ENCODE results near the gene LGR6. TPM values are rescaled to one million over a fixed set of nuclear protein-coding genes. Genes with fewer than 3 reads are reported as not detected.

The LGR6 gene
- total and polyA plus RNA-seq, 10 of the 15 experiments (the other 5 are each of a cell fraction or from before 2014, with no cell fraction given) = not detected

GRCh38 chr1:202161151-202162046, 32.2 kb upstream of the LGR6 start (continued):
- no peak for TF ChIP-seq E4F1 (IDR thresholded peaks at IDR 0.05; ENCODE audit: borderline replicate concordance, partially characterized antibody)

DNA sequence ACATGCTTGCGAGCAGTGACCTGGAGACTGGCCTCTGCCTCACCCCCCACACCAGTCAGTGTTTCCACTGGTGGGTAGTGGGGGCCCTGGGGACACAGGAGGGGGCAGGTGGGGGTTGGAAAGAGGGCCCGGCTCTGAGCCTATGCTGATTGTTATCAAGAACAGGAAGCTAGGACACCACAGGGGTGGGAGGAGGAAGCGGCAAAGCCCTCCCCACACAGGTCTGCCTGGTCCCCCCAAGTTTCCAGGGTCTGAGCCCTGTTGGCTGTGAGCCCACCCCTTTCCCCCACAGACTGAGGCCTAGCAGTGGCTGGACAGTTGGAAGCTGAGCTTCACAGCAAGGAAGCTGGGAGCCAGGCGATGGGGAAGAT, 31.6 kb upstream of the LGR6 start:
- Histone ChIP-seq H4K20me1 (ENCODE audit: control insufficient read depth, insufficient read depth) (no peaks in the 10 kb centered on the region), H3K9me3 (replicated peaks; ENCODE audit: control insufficient read depth, insufficient read depth, low read length) (no peaks in the 10 kb centered on the region), H3K4me2 (ENCODE audit: control insufficient read depth, insufficient read depth) (peak overlapping the region; percentile 100), H3K4me3 (peak overlapping the region; percentile 85; the same call in 1 of the 2 replicates), H3K9ac (ENCODE audit: control insufficient read depth, insufficient read depth, low read length) (peak overlapping the region; percentile 100), H3K27me3 (replicated peaks in 1 of 2; ENCODE audit: control insufficient read depth in 2 of 2, insufficient read depth in 2 of 2, low read length in 1 of 2) (no peaks in the 10 kb centered on the region), H3K27ac (ENCODE audit: control insufficient read depth, insufficient read depth) (peak overlapping the region; percentile 97), H3K79me2 (ENCODE audit: control insufficient read depth, insufficient read depth, low read length) (peaks cover 35% of the 10 kb centered on the region), H3K36me3 (ENCODE audit: control insufficient read depth in 2 of 2, insufficient read depth in 2 of 2, low read length in 1 of 2) (peaks cover 2 to 4% of the 10 kb centered on the region in 2 experiments; a peak in 2 of 4 replicates), H3K4me1 (ENCODE audit: control insufficient read depth, insufficient read depth, low read length) (peaks cover 66% of the 10 kb centered on the region), H2AFZ (ENCODE audit: control insufficient read depth, low read depth, low read length) (peak overlapping the region; percentile 9)
- peak; percentile 45 for DNase-seq (ENCODE audit: low read depth, low spot score)
- POLR2A ChIA-PET = interaction anchor here (0.6 to 1.2 kb wide), 3 partner anchors 16 to 179 kb away, joined by 4 to 5 read pairs (median 4); no protein-coding TSS in a partner anchor
- SMC1A ChIA-PET (ENCODE audit: uncharacterized antibody, unreplicated experiment) = interaction anchor here (0.8 to 2.1 kb wide), 6 partner anchors 18 to 180 kb away, joined by 3 to 7 read pairs (median 4); partner anchors contain the start of genes LGR6 and UBE2T
- peak; percentile 76 for FAIRE-seq
- in situ Hi-C loops (cut with MboI) (no loop called here), intact Hi-C loops (cut with micrococcal nuclease; ENCODE audit: unreplicated experiment) (no loop called here)
- no TSS peak for BruUV-seq (replicated peaks)
- CTCF ChIA-PET = interaction anchor here (1.1 to 9.2 kb wide), 7 partner anchors 7 to 154 kb away, joined by 3 to 171 read pairs (median 16); partner anchors contain the start of gene ELF3
- 26% methylated on average over 4 of the region's 4 CpGs for WGBS (ENCODE audit: insufficient coverage, insufficient replicate concordance, low lambda C conversion rate, missing lambda C conversion rate)
- RAD21 ChIA-PET (ENCODE audit: unreplicated experiment) = interaction anchor here (1.0 to 1.7 kb wide), 4 partner anchors 17 to 27 kb away, joined by 3 to 8 read pairs (median 3); partner anchors contain the start of gene ARL8A
- peak; percentile 33 for ATAC-seq
- TF ChIP-seq CBX3 (IDR thresholded peaks at IDR 0.05; ENCODE audit: borderline replicate concordance, low read depth) = no peak
- no peak for TF ChIP-seq RFX5 (IDR thresholded peaks at IDR 0.05; ENCODE audit: low read depth, low read length)
- TF ChIP-seq KLF5 (IDR thresholded peaks at IDR 0.05; ENCODE audit: partially characterized antibody) = no peak
- no peak for TF ChIP-seq TCF3 (IDR thresholded peaks at IDR 0.05; ENCODE audit: borderline replicate concordance, insufficient read depth, low read depth, low read length)
- TF ChIP-seq, protein P1, sequence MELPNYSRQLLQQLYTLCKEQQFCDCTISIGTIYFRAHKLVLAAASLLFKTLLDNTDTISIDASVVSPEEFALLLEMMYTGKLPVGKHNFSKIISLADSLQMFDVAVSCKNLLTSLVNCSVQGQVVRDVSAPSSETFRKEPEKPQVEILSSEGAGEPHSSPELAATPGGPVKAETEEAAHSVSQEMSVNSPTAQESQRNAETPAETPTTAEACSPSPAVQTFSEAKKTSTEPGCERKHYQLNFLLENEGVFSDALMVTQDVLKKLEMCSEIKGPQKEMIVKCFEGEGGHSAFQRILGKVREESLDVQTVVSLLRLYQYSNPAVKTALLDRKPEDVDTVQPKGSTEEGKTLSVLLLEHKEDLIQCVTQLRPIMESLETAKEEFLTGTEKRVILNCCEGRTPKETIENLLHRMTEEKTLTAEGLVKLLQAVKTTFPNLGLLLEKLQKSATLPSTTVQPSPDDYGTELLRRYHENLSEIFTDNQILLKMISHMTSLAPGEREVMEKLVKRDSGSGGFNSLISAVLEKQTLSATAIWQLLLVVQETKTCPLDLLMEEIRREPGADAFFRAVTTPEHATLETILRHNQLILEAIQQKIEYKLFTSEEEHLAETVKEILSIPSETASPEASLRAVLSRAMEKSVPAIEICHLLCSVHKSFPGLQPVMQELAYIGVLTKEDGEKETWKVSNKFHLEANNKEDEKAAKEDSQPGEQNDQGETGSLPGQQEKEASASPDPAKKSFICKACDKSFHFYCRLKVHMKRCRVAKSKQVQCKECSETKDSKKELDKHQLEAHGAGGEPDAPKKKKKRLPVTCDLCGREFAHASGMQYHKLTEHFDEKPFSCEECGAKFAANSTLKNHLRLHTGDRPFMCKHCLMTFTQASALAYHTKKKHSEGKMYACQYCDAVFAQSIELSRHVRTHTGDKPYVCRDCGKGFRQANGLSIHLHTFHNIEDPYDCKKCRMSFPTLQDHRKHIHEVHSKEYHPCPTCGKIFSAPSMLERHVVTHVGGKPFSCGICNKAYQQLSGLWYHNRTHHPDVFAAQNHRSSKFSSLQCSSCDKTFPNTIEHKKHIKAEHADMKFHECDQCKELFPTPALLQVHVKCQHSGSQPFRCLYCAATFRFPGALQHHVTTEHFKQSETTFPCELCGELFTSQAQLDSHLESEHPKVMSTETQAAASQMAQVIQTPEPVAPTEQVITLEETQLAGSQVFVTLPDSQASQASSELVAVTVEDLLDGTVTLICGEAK (IDR thresholded peaks at IDR 0.05; ENCODE audit: borderline replicate concordance) = no peak
- TF ChIP-seq NFXL1 (IDR thresholded peaks at IDR 0.05; ENCODE audit: borderline replicate concordance) = no peak
- no peak for TF ChIP-seq JUNB (IDR thresholded peaks at IDR 0.05)
- TF ChIP-seq, protein P2, sequence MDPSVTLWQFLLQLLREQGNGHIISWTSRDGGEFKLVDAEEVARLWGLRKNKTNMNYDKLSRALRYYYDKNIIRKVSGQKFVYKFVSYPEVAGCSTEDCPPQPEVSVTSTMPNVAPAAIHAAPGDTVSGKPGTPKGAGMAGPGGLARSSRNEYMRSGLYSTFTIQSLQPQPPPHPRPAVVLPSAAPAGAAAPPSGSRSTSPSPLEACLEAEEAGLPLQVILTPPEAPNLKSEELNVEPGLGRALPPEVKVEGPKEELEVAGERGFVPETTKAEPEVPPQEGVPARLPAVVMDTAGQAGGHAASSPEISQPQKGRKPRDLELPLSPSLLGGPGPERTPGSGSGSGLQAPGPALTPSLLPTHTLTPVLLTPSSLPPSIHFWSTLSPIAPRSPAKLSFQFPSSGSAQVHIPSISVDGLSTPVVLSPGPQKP (IDR thresholded peaks at IDR 0.05; ENCODE audit: low read depth, low read length) = no peak
- TF ChIP-seq PAX5 (IDR thresholded peaks at IDR 0.05; ENCODE audit: borderline replicate concordance, low read depth, low read length) = no peak
- no peak for TF ChIP-seq TAF1 (IDR thresholded peaks at IDR 0.05; ENCODE audit: borderline replicate concordance, low read depth, low read length)
- TF ChIP-seq ZZZ3 (IDR thresholded peaks at IDR 0.05; ENCODE audit: control insufficient read depth, insufficient read length, low read depth) = no peak
- no peak for TF ChIP-seq RBBP5 (conservative IDR thresholded peaks at IDR 0.05)
